HG03460 (cell line): Measurements from ENCODE around the gene RAB38.

Experiments
- ATAC-seq: cut with Tn5 transposase; IDR thresholded peaks from one replicate; pipeline ENCODE4 v1.9.1; 2021; ENCODE audit not compliant: unreplicated experiment

Gene RAB38

DNA sequence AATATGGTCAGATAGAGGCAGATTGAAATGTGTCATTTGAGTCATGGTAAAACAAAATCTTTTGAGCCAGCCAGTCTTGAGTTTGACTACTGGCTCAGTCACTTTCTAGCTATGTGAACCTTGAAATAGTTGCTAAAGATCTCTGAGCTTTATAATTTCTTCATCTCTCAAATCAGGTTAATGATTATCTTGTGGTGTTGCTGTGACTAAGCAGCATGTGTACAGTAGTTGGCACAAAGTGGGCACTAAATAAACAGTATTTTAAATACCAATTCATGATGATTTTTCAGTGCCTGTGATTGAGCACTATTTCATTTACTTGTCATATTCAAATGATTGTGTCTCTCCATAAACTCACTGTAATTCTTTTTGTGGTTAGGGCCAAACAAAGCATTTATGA is 70.8 kb downstream of the RAB38 start:
- ATAC-seq = peak; percentile 47

DNA sequence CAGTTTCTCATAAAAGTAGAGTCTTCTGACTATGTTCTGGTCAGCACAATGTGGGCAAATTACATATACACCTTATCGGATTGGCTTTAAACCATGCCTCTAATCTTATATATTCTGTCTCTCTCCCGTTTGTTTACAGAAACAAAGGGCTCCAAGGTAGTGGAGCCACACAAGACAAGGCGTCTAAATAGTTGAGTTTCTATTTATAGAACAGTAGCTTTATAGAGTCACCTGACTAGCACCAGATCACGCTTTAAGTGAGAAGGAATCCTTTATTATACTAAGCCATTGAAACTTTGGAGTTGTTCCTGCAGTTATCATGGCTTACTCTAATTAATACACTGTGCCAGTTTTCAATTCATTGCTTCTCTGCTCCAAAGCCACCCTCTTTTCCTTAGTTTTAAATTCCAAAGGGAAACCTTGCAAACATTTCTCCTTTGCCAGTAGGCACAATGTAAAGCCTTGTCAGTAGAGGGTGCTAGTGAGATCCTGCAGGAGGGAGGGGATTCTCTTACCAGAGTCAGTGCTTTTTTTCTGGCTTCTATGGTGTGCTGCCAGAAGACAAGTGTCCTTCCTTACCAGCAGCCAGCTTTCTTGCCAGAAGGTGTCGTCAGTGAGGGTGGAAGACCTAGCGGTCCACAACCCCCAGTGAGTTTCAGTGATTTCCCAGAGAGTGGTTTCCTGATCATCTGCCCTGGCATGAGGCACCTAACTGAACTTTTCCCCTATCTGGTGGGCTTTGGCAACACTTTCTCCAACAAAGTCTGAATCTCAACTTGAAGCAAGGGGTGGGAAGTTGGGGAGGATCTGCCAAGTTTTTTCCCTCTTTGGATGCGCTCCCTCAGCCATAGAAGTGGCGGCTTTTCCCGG is 71.7 kb downstream of the RAB38 start:
- ATAC-seq = peak; percentile 73

DNA sequence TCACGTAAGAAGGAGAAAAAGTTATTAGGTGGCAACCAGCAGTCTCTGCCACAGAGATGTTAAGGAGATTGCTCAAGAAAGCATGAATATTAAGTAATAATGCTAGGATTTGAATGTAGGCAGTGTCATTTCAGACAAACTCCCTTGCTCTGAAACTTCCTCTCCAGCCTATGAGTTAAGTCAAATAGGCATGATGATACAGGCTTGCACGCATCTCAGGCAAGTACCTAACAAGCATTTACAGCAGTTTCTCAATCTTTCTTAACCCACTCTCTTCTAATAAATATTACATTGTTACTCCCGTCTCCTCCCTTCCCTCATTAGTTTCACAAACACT is 72.7 kb downstream of the RAB38 start:
- no peak for ATAC-seq

DNA sequence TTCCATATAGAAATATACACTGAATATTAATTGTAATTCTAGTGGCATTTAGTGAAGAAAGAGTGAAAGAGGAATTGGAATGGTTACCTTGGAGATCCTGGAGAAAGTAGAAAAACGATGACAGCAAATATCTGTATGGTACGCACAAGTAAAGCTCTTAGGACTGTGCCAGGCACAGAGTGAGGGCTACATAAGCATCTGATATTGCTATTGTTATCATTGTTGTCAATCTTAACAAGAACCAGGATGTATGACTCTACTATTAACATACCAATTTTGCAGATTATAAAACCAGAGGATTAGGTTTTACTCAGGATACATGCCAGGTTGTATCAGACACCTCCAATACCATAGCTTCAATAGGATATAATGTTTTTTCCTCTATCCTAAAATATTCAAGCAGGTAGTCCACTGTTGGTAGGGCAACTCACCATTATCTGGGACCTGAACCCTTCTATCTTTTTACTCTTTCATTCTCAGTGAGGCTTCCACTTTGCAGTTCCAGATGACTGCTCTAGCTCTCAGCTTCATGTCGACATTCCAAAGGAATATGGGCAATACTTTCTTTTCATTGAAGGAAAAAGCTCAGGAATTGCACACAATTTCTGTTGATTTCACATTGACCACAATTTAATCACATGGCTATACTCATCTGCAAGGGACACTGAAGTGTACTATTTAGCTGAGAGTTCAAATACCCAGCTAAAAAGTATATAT is 73.2 kb downstream of the RAB38 start:
- no peak for ATAC-seq

DNA sequence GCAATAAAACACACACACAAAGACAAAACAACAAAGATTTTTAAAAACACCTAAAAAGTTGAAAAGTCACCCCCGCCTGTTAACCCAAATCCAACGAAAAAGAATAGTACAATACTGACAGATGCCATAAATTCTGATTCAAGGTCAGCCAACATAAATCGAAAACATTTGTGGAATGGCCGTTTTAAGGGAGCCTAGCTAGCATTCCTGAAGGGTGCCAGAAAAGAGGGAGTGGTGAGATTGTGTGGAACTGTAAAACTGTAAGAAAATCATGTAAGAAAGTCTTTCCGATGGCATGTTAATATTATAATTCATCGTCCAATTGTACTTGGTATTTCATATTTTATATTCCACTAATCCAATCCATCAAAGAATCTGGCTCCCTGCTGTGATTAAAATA is 75.1 kb downstream of the RAB38 start:
- ATAC-seq = no peak

DNA sequence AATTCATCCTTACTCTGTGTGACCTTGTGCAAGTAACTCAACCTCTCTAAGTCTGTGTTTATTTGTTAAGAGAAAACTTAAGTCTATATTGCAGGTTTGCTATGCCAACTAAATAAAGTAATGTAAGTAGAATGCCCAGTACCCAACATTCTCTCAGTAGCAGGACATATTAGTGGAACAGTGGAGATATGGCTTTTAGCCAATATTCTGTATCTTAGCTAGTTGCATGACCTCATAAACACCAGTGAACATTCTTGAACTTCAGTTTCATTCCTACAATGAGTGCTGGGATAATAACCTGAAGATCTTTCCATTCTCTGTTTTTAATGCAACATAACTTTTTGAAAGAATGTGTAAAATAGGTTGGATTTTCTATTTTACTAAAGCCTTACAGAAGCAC is 77.0 kb downstream of the RAB38 start:
- no peak for ATAC-seq

DNA sequence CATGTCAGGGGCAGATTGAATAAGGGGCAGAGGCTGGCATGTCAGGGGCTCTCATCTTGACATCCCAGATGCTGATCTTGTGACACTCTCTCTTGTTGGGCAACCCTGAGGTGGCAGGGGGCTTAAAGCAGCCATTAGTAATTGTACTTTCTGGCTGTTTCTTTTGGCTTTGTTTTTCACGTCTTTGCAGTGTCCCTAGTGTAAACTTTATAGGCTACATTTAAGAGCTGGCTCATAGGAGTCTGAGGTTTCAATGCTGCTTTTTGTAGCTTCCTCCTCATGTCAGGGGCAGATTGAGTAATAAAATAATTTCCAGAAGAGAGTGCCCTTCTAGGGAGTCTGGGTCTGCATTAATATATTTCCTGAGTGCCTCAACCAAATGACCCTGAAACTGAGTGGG is 86.1 kb downstream of the RAB38 start:
- no peak for ATAC-seq

DNA sequence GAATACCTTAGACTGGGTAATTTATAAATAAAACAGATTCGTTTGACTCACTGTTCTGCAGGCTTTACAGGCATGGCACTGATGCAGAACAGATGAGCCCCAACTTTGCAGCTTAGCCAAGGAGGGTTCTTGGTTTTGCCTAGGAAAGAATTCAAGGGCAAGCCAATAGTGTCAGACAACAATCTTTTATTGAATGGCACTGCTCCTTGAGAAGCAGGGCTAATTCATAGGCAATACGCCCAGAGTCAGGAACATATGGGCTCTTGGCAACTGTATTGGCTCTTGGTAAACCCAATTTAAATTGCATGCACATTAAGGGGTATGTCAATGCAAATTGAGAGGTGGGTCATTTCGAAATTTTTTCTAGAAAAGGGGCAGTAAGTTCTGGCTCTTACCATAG is 87.9 kb downstream of the RAB38 start:
- no peak for ATAC-seq

DNA sequence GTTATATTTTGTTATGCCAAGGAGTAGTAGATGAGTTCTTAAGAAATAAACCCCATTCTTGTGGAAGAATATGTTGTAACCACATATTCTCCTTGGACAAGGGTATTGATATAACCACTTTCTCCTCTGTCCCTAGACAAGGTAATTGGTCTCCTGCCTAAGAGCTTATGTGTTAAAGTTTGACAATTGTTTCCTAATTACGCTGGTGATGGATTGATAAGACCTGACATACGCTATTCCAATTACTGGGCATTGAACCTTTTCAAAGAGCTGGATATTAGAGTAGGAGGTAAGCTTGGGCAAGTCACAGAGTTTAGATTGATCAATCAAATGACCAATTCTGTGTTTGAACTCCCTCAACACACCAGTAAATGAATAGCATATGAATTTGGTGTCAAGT is 88.9 kb downstream of the RAB38 start:
- ATAC-seq = no peak

DNA sequence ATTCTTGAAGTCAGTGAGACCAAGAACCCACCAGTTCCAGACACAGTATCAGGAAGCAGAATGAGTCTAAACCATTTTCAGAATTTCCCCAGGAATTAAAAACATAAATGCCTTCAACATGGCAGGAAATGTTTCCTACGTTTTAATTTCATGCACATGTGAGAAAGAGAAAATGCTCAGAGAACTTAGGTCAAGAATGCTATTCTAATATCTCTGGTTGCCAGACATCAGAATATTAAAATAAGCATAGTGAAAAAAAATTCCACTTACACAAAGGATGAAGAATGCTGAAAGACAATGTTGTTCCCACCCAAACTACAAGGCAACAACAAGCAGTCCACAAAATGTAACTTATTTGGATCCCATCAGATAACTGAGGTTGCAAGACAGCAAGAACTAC is 104.8 kb downstream of the RAB38 start:
- no peak for ATAC-seq

DNA sequence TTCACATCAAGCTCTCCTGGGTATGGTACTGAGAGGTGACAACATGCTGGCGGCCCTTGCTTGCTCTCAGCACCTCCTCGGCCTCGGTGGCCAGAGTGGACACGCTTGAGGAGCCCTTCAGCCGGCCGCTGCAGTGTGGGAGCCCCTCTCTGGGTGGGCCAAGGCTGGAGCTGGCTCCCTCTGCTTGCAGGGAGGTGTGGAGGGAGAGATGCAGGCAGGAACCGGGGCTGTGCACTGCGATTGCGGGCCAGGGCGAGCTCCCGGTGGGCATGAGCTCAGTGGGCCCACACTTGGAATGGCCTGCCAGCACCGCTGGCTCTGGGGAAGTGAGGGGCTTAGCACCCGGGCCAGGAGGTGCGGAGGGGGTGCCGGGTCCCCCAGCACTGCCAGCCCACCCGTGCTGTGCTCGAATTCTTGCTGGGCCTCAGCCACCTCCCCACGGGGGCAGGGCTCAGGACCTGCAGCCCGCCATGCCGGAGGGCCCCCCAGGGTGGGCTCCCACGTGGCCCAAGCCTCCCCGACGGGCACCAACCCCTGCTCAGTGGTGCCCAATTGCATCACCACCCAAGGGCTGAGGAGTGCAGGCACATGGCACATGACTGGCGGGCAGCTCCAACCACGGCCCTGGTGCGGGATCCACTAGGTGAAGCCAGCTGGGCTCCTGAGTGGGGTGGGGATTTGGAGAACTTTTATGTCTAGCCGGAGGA is 106.2 kb downstream of the RAB38 start:
- no peak for ATAC-seq

DNA sequence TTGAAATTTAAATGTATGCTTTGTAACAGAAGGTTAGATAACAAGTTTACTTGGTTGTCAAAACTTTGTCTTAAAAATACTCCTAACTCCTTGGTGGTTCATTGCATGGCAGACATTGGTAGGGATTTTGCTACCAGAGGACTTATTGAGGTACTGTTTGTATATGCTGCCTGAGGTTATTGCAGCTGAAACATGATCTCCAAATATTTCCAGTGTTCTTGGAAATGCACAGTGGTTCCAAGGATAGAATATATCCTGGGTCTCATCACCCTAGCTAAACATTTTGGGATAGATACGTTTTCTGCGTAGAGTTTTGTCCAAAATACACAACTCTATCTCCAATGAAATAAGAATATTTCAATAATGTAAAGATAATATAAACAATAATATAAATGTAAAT is 109.2 kb downstream of the RAB38 start:
- no peak for ATAC-seq

DNA sequence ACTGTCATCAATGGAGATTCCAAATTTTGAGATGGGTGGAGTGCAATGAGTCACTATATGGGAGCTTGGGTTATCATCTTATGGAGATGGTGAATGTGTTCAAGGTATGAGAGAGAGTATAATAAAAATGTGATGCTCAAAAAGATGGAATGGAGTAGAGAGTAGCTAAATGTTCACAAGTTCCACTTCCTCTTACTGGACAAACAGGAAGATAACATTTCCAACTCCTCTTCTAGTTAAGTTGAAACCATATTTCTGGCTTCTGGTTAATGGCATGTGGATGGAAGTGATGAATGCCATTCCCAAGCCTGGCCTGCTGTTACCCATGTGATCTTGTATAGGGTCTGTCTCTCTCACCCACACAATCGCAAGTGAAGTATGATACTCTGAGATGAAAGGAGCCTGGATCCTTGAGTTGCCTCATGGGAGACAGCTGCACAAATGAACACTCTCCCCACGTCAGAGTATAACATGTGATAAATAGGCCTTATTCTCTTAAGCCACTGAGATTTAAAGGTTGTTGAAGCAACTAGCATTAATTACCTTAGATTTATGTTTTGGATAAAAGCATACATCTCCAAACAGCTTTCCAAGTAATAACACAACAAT is 111.0 kb downstream of the RAB38 start:
- no peak for ATAC-seq
